Heart left ventricle (tissue), 16 donors: ENCODE measurements around the gene ZNF222. TPM values are rescaled to one million over a fixed set of nuclear protein-coding genes. Genes with fewer than 3 reads are reported as not detected.

Source experiments
- ATAC-seq, 4 donors: fragments of 200-7000 bp; cut with Tn5 transposase; one replicate each; pipeline ENCODE4 v1.9.1; 2020 to 2022; ENCODE audit warnings: moderate library complexity in 4 of 4, mild to moderate bottlenecking in 3 of 4, moderate number of reproducible peaks in 1 of 4
- DNase-seq, 5 donors: peaks; one replicate each; pipeline ENCODE4 v3.0.0-alpha.2; 2020
- H3K27ac ChIP-seq, 12 donors: fragments of 200-600 bp; sonication (generic) in 4 of 12; one replicate each; pipeline versions ENCODE4 v1.5.0 to v1.8.0; 2016 to 2022; ENCODE audit warnings: mild to moderate bottlenecking in 2 of 12
- H3K27me3 ChIP-seq, 9 donors: fragments of 200-600 bp; sonication (generic) in 2 of 9; one replicate each; pipeline versions ENCODE4 v1.5.1 to v1.8.0; 2016 to 2022; ENCODE audit warnings: mild to moderate bottlenecking in 3 of 9
- H3K36me3 ChIP-seq, 9 donors: fragments of 200-600 bp; sonication (generic) in 2 of 9; one replicate each; pipeline versions ENCODE4 v1.5.0 to v1.8.0; 2018 to 2022; ENCODE audit warnings: mild to moderate bottlenecking in 2 of 9
- H3K4me1 ChIP-seq, 12 donors: fragments of 200-600 bp; sonication (generic) in 4 of 12; one replicate each; pipeline versions ENCODE4 v1.5.0 to v1.8.0; 2016 to 2022; ENCODE audit warnings: mild to moderate bottlenecking in 3 of 12
- H3K4me3 ChIP-seq, 12 donors: fragments of 200-600 bp; sonication (generic) in 4 of 12; one replicate each; pipeline versions ENCODE4 v1.5.0 to v1.8.0; 2017 to 2022; ENCODE audit warnings: mild to moderate bottlenecking in 9 of 12, moderate library complexity in 4 of 12
- H3K9me3 ChIP-seq, 12 donors: fragments of 200-600 bp; sonication (generic) in 4 of 12; one replicate each; pipeline versions ENCODE4 v1.5.0 to v1.8.0; 2016 to 2022; ENCODE audit warnings: mild to moderate bottlenecking in 1 of 12
- POLR2A ChIP-seq, 2 donors: fragments of 450-650 bp; IDR thresholded peaks; one replicate each; pipeline ENCODE4 v1.6.1; 2017; ENCODE audit warnings: antibody characterized with exemption in 2 of 2, mild to moderate bottlenecking in 2 of 2, moderate library complexity in 2 of 2
- WGBS, 4 donors: extraction: QIAGEN DNeasy Blood & Tissue Kit in 2 of 4; methylation state at CpG; one replicate each; pipeline versions ENCODE4 v1.1.5 to v1.1.7; 2013 to 2018; 5-methylcytosine and 5-hydroxymethylcytosine counted together
- intact Hi-C, 10 donors: fragments of 100-400 bp; cut with DNase I; formaldehyde crosslinking; loops; one replicate each; pipeline versions ENCODE4 v1.11.1 to v1.14.2; 2022
- long read RNA-seq, 3 donors: library from polyadenylated mRNA; unstranded; transcript quantifications; one replicate each; pipeline ENCODE4 v2.0.0, GENCODE V29; 2020 to 2021
- polyA plus RNA-seq, 2 donors: library from polyadenylated mRNA; stranded (reverse); fragments of 200-250 nt; gene quantifications; one replicate each; pipeline ENCODE4 v1.2.3, GENCODE V29; 2013
- total RNA-seq, 9 donors: library from RNA; depleted of rRNA in 2 of 9; stranded (reverse); fragments of >200 nt in 2 of 9; fragmentation: NEBNext Ultra II Directional in 3 of 9; extraction: Animal tissue kit (Norgen Biotek cat#: 25700) in 3 of 9; gene quantifications; one replicate each; pipeline versions ENCODE4 v1.1.0 to v1.2.4, GENCODE V29; 2016 to 2023
- TF ChIP-seq, protein P1 (sequence below), 12 donors: fragments of 200-600 bp; sonication (generic) in 4 of 12; IDR thresholded peaks; one replicate each; pipeline versions ENCODE4 v1.5.0 to v1.8.0; 2018 to 2022; ENCODE audit warnings: antibody characterized with exemption in 12 of 12, mild to moderate bottlenecking in 5 of 12
- donor health status: ischemic (EF 13 %, LVEDD 7.1; RV severe dilation, severe dysfunction).
- donor health status: healthy with polysubstance abuse.
- donor health status: DM: no; HTN: yes; CAD: no.
- donor health status: DM: no; HTN: no; CAD: no.
- donor health status: ischemic (EF 25% LVEDD 6.9; RV normal size, moderate dysfunction).
- donor health status: ischemic (EF 25% LVEDD 5.7; RV mildly dilated, moderate dysfunction).
- donor health status: healthy.
- donor health status: DM: yes; HTN: yes; CAD: no.
- donor health status: ischemic (EF 35%, LVEDD 5.7; RV mildly dilated, moderate dysfunction).
- donor health status: nonischemic (EF 11% LVEDD 7.7; RV severe dilation, severe dysfunction).
- donor health status: DM: yes; HTN: yes; CAD: no.
- donor health status: PGD.
- donor health status: ischemic (EF 29% LVEDD 5.4; RV normal size, mild dysfunction).
- donor health status: nonischemic (EF 23%, LVEDD 6.1; RV moderate dilation, normal function).

ZNF222 gene
- total RNA-seq (1 to 10 TPM; 2.3 to 5.0 (median 3.9) TPM), polyA plus RNA-seq (1 to 10 TPM; 2.1 to 7.7 TPM)
- long read RNA-seq, donor 1, partial matches to known transcripts = 0 of 2 reads
- long read RNA-seq, donor 1, other reads (novel, unspliced or antisense) = 2 of 2 reads
- long read RNA-seq, donor 2, partial matches to known transcripts = 2 of 6 reads
- long read RNA-seq, donor 2, other reads (novel, unspliced or antisense) = 1 of 6 reads
- long read RNA-seq, donor 3, partial matches to known transcripts = 0 of 2 reads
- long read RNA-seq, donor 3, other reads (novel, unspliced or antisense) = 1 of 2 reads

DNA sequence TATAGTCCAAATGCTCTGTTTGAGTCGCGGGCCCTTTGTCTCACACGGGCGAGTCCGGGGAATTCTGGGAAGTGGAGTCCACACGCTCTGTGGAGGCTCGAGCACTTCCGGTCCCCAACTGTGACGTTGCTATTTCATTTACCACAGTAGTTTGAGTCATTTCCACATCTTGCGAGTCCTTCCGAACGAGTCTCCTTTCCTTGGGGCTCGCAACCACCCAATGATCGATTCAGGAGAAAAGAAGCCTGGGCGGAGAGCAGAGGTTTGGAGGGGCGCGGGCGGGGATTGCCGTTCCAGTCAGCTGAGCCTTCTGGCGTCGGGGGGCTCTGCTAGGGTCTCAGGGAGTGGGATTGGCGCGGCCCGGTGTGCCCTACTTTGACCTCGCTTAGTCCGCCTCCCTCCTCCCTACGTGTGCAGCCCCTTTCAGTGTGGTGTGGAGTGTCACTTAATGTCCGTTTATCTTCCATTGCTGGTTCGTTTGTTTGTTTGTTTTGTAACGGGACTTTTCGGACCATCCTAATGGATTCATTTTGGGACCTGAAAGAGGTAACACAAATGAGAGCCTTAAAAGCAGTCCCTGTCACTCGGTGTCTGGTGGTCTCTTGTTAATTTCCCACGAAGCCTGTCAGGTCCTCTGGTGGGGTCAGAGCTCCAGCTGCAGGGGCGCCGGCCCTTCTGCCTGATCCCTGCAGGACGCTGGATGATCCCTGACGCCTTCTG is at the start of gene ZNF222:
Gene ZNF222, plus strand, starts transcription at position 163 of the 720 bp plus-strand sequence. Its CDS starts 58 bp downstream, at position 221.
- TF ChIP-seq POLR2A (IDR thresholded peaks at IDR 0.05) = no peak
- TF ChIP-seq, protein P1, sequence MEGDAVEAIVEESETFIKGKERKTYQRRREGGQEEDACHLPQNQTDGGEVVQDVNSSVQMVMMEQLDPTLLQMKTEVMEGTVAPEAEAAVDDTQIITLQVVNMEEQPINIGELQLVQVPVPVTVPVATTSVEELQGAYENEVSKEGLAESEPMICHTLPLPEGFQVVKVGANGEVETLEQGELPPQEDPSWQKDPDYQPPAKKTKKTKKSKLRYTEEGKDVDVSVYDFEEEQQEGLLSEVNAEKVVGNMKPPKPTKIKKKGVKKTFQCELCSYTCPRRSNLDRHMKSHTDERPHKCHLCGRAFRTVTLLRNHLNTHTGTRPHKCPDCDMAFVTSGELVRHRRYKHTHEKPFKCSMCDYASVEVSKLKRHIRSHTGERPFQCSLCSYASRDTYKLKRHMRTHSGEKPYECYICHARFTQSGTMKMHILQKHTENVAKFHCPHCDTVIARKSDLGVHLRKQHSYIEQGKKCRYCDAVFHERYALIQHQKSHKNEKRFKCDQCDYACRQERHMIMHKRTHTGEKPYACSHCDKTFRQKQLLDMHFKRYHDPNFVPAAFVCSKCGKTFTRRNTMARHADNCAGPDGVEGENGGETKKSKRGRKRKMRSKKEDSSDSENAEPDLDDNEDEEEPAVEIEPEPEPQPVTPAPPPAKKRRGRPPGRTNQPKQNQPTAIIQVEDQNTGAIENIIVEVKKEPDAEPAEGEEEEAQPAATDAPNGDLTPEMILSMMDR (IDR thresholded peaks at IDR 0.05) = no peak
- ATAC-seq = peak; percentile 90 to 100 (median 100)
- intact Hi-C loops = loop anchor here in 2 of 10 donors (1.0 to 2.0 kb wide), 2 partner anchors 23 kb away; partner anchors contain the start of gene ZNF230 (in 2 of the 2)
- H3K4me3 ChIP-seq = peak within 1 kb of the TSS; percentile 62 to 92 (median 82)
- WGBS, 4 donors = 1 to 2% (median 1%) methylated on average over 37 of the region's 37 CpGs
- H3K9me3 ChIP-seq = peaks cover 0 to 36% (median 21%) of the 10 kb centered on the region in 12 donors
- DNase-seq = peak; percentile 85 to 91 (median 87)
- H3K27me3 ChIP-seq = peaks cover 0 to 3% (median 0%) of the 10 kb centered on the region in 9 donors
- peaks cover 2 to 39% (median 38%) of the 10 kb centered on the region in 9 donors for H3K36me3 ChIP-seq
- H3K27ac ChIP-seq = peak within 1 kb of the TSS; percentile 27 to 82 (median 64)
- H3K4me1 ChIP-seq = peaks cover 0 to 9% (median 4%) of the 10 kb centered on the region in 12 donors

DNA sequence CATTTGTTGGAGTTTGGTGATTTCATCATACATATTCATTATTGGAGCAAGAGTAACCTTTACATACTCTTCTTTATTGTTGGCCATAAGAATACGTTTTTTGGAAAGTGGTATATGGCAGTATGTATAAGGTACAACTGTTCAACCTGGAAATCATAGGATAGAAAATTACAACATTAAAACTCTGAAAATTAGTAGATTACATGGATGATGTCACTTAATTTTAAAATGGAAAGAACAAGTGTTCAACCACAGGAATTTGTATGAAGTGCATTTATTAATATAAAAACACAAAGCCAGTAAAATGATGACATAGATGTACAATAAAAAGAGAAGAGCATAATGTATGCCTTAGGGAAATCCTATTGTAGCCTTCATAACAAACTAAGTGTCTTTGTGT is 48.4 kb upstream of the ZNF222 start:
- no peaks in the 10 kb centered on the region for H3K4me1 ChIP-seq
- 90 to 96% (median 95%) methylated on average over 1 of the region's 1 CpG for WGBS, 4 donors
- H3K9me3 ChIP-seq = peaks cover 0 to 100% (median 65%) of the 10 kb centered on the region in 12 donors
- no peak for TF ChIP-seq POLR2A (IDR thresholded peaks at IDR 0.05)
- TF ChIP-seq, protein P1 (IDR thresholded peaks at IDR 0.05) = no peak
- intact Hi-C loops = no loop called here
- H3K4me3 ChIP-seq = no peak overlapping the region
- no peak for DNase-seq
- H3K36me3 ChIP-seq = no peaks in the 10 kb centered on the region
- no peak overlapping the region for H3K27ac ChIP-seq
- H3K27me3 ChIP-seq = no peaks in the 10 kb centered on the region
- no peak for ATAC-seq

DNA sequence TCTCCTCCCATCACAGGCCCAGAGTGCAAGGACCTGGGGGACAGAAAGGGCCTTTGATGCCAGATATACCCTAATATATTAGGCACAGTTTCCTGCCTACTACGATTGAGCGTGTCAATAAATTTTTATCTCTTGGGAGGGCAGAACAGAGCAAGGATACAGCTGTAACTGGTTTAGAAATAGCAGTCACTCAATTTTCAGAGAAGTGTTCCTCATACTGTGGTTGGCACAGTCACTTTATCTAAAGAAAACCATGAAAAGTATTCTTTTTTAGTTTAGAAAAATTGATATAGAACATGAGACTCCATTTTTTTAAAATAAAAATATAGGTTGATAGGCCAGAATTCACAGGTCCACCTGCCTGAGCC is 41.7 kb upstream of the ZNF222 start:
- H3K4me3 ChIP-seq = peak overlapping the region in 10 of 12 donors; percentile 51 to 89 (median 72)
- peaks cover 0 to 44% (median 16%) of the 10 kb centered on the region in 12 donors for H3K9me3 ChIP-seq
- intact Hi-C loops = loop anchor here in 2 of 10 donors (1.0 to 10.0 kb wide), 3 partner anchors 32 to 181 kb away; partner anchors contain the start of genes ZNF221 (in 1 of the 2), ZNF225 (in 1 of the 2) and ZNF226 (in 1 of the 2)
- H3K4me1 ChIP-seq = peaks cover 0 to 15% (median 7%) of the 10 kb centered on the region in 12 donors
- peaks cover 0 to 12% (median 3%) of the 10 kb centered on the region in 9 donors for H3K36me3 ChIP-seq
- no peaks in the 10 kb centered on the region for H3K27me3 ChIP-seq
- H3K27ac ChIP-seq = peak overlapping the region in 8 of 12 donors; percentile 25 to 91 (median 75)
- 69 to 80% (median 79%) methylated on average over 2 of the region's 2 CpGs for WGBS, 4 donors
- TF ChIP-seq, protein P1 (IDR thresholded peaks at IDR 0.05) = no peak
- no peak for ATAC-seq
- no peak for DNase-seq
